HL-60 (cell line): ENCODE data around the gene STAT4.

Source experiments
- CTCF ChIP-seq: IDR thresholded peaks from one replicate; pipeline ENCODE4 v1.5.1; 2011; ENCODE audit warnings: low read length, control low read depth, inconsistent platforms; ENCODE audit not compliant: insufficient read depth
- REST ChIP-seq: IDR thresholded peaks from 2 replicates; pipeline ENCODE4 v1.6.1; 2012; ENCODE audit warnings: low read depth; ENCODE audit not compliant: insufficient replicate concordance

GRCh38 chr2:190984595-190984994 is 166.2 kb downstream of the STAT4 start:
- no peak for TF ChIP-seq CTCF
- no peak for TF ChIP-seq REST
